ENCODE data around the gene LSM6.

LSM6 gene

DNA sequence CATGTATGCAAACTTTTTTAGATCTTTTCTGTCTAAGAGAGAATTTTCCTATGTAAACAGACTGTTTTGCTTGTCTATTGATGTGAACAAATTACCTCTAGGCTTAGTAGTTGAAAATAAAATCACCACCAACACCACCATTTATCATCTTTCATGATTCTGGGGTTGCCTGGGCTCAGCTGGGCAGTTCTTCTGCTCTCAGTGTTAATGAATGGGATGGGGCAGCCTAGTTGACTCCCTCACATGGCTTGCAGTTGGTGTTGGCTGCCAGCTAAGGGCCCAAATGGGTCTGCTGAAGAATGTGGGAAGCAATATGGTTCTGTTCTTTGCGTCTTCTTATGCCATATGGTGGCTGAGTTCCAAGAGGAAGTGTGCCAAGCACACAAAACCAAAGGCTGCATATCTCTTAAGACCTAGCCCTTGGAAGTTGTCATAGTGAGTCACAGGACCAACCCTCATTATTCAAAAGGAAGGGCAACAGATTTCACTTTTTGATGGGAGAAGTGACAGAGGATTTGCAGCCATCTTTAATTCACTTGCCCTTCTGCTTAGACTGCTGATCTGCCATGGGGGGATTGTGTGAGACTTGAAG is 56.7 kb downstream of the LSM6 start:
- DNase-seq: no peak
- no peaks in the 10 kb centered on the region for H3K4me1 ChIP-seq (ENCODE audit: control insufficient read depth, insufficient read depth, low read depth, low read length)
- no peak overlapping the region for H2BK5ac ChIP-seq (ENCODE audit: low read depth, low read length, poor library complexity, severe bottlenecking)
- H3K18ac ChIP-seq (ENCODE audit: low read depth in 1 of 2, low read length in 2 of 2): no peak overlapping the region
- H3K9ac ChIP-seq (ENCODE audit: low read length): no peak overlapping the region
- no peak overlapping the region for H4K8ac ChIP-seq (ENCODE audit: low read length)
- H2AFZ ChIP-seq (ENCODE audit: low read depth, low read length): no peak overlapping the region
- no peak overlapping the region for H3K14ac ChIP-seq (ENCODE audit: low read length in 2 of 2)
- H2BK12ac ChIP-seq (ENCODE audit: low read length in 2 of 2): no peak overlapping the region
- no peaks in the 10 kb centered on the region for H3K27me3 ChIP-seq (ENCODE audit: control insufficient read depth in 1 of 2, insufficient read depth in 1 of 2, low read length in 2 of 2)
- H3K27ac ChIP-seq (ENCODE audit: low read length, poor library complexity, severe bottlenecking): no peak overlapping the region
- no peak overlapping the region for H2AK5ac ChIP-seq (ENCODE audit: low read length, severe bottlenecking)
- no peak overlapping the region for H3K4me3 ChIP-seq (ENCODE audit: insufficient read depth in 1 of 2, low read depth in 1 of 2, low read length in 2 of 2)
- H3K4ac ChIP-seq (ENCODE audit: low read depth in 1 of 2, low read length in 2 of 2): no peak overlapping the region
- no peaks in the 10 kb centered on the region for H3K79me1 ChIP-seq (replicated peaks; ENCODE audit: low read length, poor library complexity, severe bottlenecking)
- no peak overlapping the region for H3K23ac ChIP-seq (ENCODE audit: low read length in 2 of 2)
- H3K36me3 ChIP-seq (ENCODE audit: control insufficient read depth in 1 of 2, insufficient read depth in 2 of 2, low read depth in 1 of 2, low read length in 2 of 2): no peaks in the 10 kb centered on the region
- no peak overlapping the region for H4K91ac ChIP-seq (ENCODE audit: low read length)
- WGBS: 91% methylated on average over 1 of the region's 1 CpG
- peaks cover 7% of the 10 kb centered on the region for H3K9me3 ChIP-seq (ENCODE audit: control insufficient read depth, low read length)
- no peak overlapping the region for H2BK15ac ChIP-seq (ENCODE audit: low read depth, poor library complexity, severe bottlenecking)
- H2BK120ac ChIP-seq (ENCODE audit: low read depth, low read length): no peak overlapping the region
- H3K4me2 ChIP-seq (ENCODE audit: low read length, poor library complexity, severe bottlenecking): no peak overlapping the region

DNA sequence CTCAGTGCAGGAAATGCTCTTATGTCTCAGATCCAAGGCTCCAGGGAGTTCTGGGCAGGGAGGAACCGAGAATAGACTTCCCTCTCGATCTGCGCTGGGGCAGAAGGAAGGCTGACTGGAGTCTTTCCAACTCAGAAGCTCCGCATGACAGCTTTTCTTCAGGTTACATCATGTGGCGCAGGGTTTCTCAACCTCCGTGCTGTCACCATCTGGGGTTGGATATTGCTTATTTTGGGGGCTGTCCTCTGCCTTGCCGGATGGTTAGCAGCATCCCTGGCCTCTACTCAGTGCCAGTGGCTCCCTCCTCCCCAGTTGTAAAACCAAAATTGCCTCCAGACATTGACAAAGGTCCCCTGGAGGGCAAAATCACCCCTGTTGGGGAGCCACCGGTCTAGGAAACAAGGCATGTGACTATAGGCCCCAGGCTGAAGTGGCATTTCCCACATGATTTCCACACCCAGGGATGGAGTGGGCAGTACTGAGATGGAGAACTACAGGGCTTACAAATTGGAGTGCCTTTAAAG is 60.2 kb downstream of the LSM6 start:
- Histone ChIP-seq H3K9me3 (ENCODE audit: control insufficient read depth, low read length) (peaks cover 7% of the 10 kb centered on the region), H3K4me1 (ENCODE audit: control insufficient read depth, insufficient read depth, low read depth, low read length) (no peaks in the 10 kb centered on the region), H3K4me3 (ENCODE audit: insufficient read depth in 1 of 2, low read depth in 1 of 2, low read length in 2 of 2) (no peak overlapping the region), H3K79me1 (replicated peaks; ENCODE audit: low read length, poor library complexity, severe bottlenecking) (no peaks in the 10 kb centered on the region), H3K4me2 (ENCODE audit: low read length, poor library complexity, severe bottlenecking) (no peak overlapping the region), H2BK5ac (ENCODE audit: low read depth, low read length, poor library complexity, severe bottlenecking) (no peak overlapping the region), H2BK12ac (ENCODE audit: low read length in 2 of 2) (peak overlapping the region; percentile 3 to 94), H3K27ac (ENCODE audit: low read length, poor library complexity, severe bottlenecking) (no peak overlapping the region), H3K18ac (ENCODE audit: low read depth in 1 of 2, low read length in 2 of 2) (peak overlapping the region; percentile 13 to 49), H3K9ac (ENCODE audit: low read length) (no peak overlapping the region), H4K8ac (ENCODE audit: low read length) (peak overlapping the region; percentile 55), H2BK120ac (ENCODE audit: low read depth, low read length) (peak overlapping the region; percentile 64), H3K23ac (ENCODE audit: low read length in 2 of 2) (no peak overlapping the region), H2AFZ (ENCODE audit: low read depth, low read length) (no peak overlapping the region), H2BK15ac (ENCODE audit: low read depth, poor library complexity, severe bottlenecking) (no peak overlapping the region), H3K4ac (ENCODE audit: low read depth in 1 of 2, low read length in 2 of 2) (no peak overlapping the region), H3K14ac (ENCODE audit: low read length in 2 of 2) (no peak overlapping the region), H2AK5ac (ENCODE audit: low read length, severe bottlenecking) (no peak overlapping the region), H3K27me3 (ENCODE audit: control insufficient read depth in 1 of 2, insufficient read depth in 1 of 2, low read length in 2 of 2) (no peaks in the 10 kb centered on the region), H3K36me3 (ENCODE audit: control insufficient read depth in 1 of 2, insufficient read depth in 2 of 2, low read depth in 1 of 2, low read length in 2 of 2) (no peaks in the 10 kb centered on the region), H4K91ac (ENCODE audit: low read length) (peak overlapping the region; percentile 59)
- peak; percentile 26 for DNase-seq
- 86% methylated on average over 7 of the region's 8 CpGs for WGBS

DNA sequence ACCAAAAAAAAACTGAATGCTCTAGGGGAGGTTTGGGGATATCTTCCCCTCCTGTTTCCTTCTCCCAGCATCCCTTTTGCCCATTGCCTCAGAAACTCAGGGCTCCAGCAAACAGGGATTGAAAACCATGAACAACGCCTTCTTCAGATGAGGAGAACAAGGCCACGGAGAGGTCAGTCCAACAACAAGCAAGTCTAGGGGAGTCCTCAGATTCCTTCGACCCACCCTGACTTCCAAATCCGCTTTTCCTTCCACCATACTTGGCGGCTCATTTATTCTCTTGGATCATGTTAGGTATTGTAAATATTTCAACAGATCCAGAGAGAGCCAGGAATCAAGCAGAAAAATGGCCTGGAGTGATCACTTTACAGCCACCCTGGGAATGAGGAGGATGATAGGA is 60.7 kb downstream of the LSM6 start:
- Histone ChIP-seq H3K9ac (ENCODE audit: low read length) (no peak overlapping the region), H2BK120ac (ENCODE audit: low read depth, low read length) (no peak overlapping the region), H2AK5ac (ENCODE audit: low read length, severe bottlenecking) (no peak overlapping the region), H3K4me1 (ENCODE audit: control insufficient read depth, insufficient read depth, low read depth, low read length) (no peaks in the 10 kb centered on the region), H3K27me3 (ENCODE audit: control insufficient read depth in 1 of 2, insufficient read depth in 1 of 2, low read length in 2 of 2) (no peaks in the 10 kb centered on the region), H2AFZ (ENCODE audit: low read depth, low read length) (no peak overlapping the region), H3K4me3 (ENCODE audit: insufficient read depth in 1 of 2, low read depth in 1 of 2, low read length in 2 of 2) (no peak overlapping the region), H3K18ac (ENCODE audit: low read depth in 1 of 2, low read length in 2 of 2) (no peak overlapping the region), H2BK12ac (ENCODE audit: low read length in 2 of 2) (peak overlapping the region; percentile 0 to 4), H3K27ac (ENCODE audit: low read length, poor library complexity, severe bottlenecking) (no peak overlapping the region), H2BK5ac (ENCODE audit: low read depth, low read length, poor library complexity, severe bottlenecking) (no peak overlapping the region), H3K4me2 (ENCODE audit: low read length, poor library complexity, severe bottlenecking) (no peak overlapping the region), H4K91ac (ENCODE audit: low read length) (no peak overlapping the region), H2BK15ac (ENCODE audit: low read depth, poor library complexity, severe bottlenecking) (no peak overlapping the region), H3K36me3 (ENCODE audit: control insufficient read depth in 1 of 2, insufficient read depth in 2 of 2, low read depth in 1 of 2, low read length in 2 of 2) (no peaks in the 10 kb centered on the region), H3K4ac (ENCODE audit: low read depth in 1 of 2, low read length in 2 of 2) (no peak overlapping the region), H3K23ac (ENCODE audit: low read length in 2 of 2) (no peak overlapping the region), H3K14ac (ENCODE audit: low read length in 2 of 2) (no peak overlapping the region), H3K9me3 (ENCODE audit: control insufficient read depth, low read length) (peaks cover 7% of the 10 kb centered on the region), H3K79me1 (replicated peaks; ENCODE audit: low read length, poor library complexity, severe bottlenecking) (no peaks in the 10 kb centered on the region), H4K8ac (ENCODE audit: low read length) (no peak overlapping the region)
- DNase-seq: no peak
- 100% methylated on average over 2 of the region's 5 CpGs for WGBS

DNA sequence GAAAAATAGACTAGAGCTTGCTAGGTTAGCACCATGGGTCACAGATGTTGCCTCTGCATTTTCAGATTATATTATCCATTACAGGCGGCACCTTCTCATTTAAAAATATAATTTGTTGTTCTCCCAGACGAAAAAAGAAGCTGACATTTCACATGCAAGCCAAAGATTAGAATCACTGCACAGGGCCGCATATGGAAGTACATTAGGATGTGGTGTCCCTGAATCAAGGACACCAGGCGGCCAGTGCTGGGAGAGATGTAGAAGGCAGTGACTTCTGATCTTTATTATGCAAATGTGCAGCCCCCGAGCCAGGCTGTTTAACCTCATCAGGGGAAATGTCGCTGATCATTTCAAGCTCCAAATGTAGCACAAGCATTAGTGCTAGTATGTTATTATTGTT is 61.6 kb downstream of the LSM6 start:
- 81% methylated on average over 6 of the region's 6 CpGs for WGBS
- no peak overlapping the region for H3K27ac ChIP-seq (ENCODE audit: low read length, poor library complexity, severe bottlenecking)
- no peak overlapping the region for H2AK5ac ChIP-seq (ENCODE audit: low read length, severe bottlenecking)
- H3K4ac ChIP-seq (ENCODE audit: low read depth in 1 of 2, low read length in 2 of 2): no peak overlapping the region
- no peak overlapping the region for H3K23ac ChIP-seq (ENCODE audit: low read length in 2 of 2)
- no peak overlapping the region for H2AFZ ChIP-seq (ENCODE audit: low read depth, low read length)
- no peak overlapping the region for H2BK120ac ChIP-seq (ENCODE audit: low read depth, low read length)
- no peak for DNase-seq
- H2BK15ac ChIP-seq (ENCODE audit: low read depth, poor library complexity, severe bottlenecking): no peak overlapping the region
- H3K14ac ChIP-seq (ENCODE audit: low read length in 2 of 2): no peak overlapping the region
- peaks cover 3% of the 10 kb centered on the region for H3K4me1 ChIP-seq (ENCODE audit: control insufficient read depth, insufficient read depth, low read depth, low read length)
- no peaks in the 10 kb centered on the region for H3K79me1 ChIP-seq (replicated peaks; ENCODE audit: low read length, poor library complexity, severe bottlenecking)
- no peak overlapping the region for H4K91ac ChIP-seq (ENCODE audit: low read length)
- peaks cover 3% of the 10 kb centered on the region for H3K9me3 ChIP-seq (ENCODE audit: control insufficient read depth, low read length)
- H3K4me3 ChIP-seq (ENCODE audit: insufficient read depth in 1 of 2, low read depth in 1 of 2, low read length in 2 of 2): no peak overlapping the region
- no peak overlapping the region for H3K4me2 ChIP-seq (ENCODE audit: low read length, poor library complexity, severe bottlenecking)
- H2BK12ac ChIP-seq (ENCODE audit: low read length in 2 of 2): no peak overlapping the region
- no peak overlapping the region for H3K9ac ChIP-seq (ENCODE audit: low read length)
- no peaks in the 10 kb centered on the region for H3K36me3 ChIP-seq (ENCODE audit: control insufficient read depth in 1 of 2, insufficient read depth in 2 of 2, low read depth in 1 of 2, low read length in 2 of 2)
- H3K18ac ChIP-seq (ENCODE audit: low read depth in 1 of 2, low read length in 2 of 2): no peak overlapping the region
- no peaks in the 10 kb centered on the region for H3K27me3 ChIP-seq (ENCODE audit: control insufficient read depth in 1 of 2, insufficient read depth in 1 of 2, low read length in 2 of 2)
- no peak overlapping the region for H2BK5ac ChIP-seq (ENCODE audit: low read depth, low read length, poor library complexity, severe bottlenecking)
- H4K8ac ChIP-seq (ENCODE audit: low read length): no peak overlapping the region

Data from mesenchymal stem cell (in vitro differentiated cells and primary cell).